OCI-LY1 (cell line): ENCODE data around the gene DENND10.
"Not testable (repeated sequence)": the region's sequence is repeated elsewhere in the genome, so short reads cannot be mapped to it uniquely, and the experiment has no call there.

Experiments used
- CTCF ChIP-seq: fragments of 200-600 bp; sonication (generic), shearing (Covaris generic); IDR thresholded peaks from 2 replicates; pipeline ENCODE4 v1.5.1; 2017; ENCODE audit warnings: mild to moderate bottlenecking, antibody characterized with exemption, low read length, moderate library complexity, mixed read lengths
- EZH2 ChIP-seq: fragments of 200-600 bp; sonication (generic), shearing (Covaris generic); IDR thresholded peaks from 2 replicates; pipeline ENCODE4 v1.8.0; 2017; ENCODE audit warnings: borderline replicate concordance, mixed run types, mild to moderate bottlenecking, antibody characterized with exemption, low read length, moderate library complexity, mixed read lengths

- not testable (repeated sequence) for TF ChIP-seq CTCF, EZH2
These were observed 47.7 kb downstream of the DENND10 start for GRCh38 chr10:119151601-119152000.
